Glutamatergic neuron (in vitro differentiated cells): ENCODE measurements around the gene PRSS22. TPM values are rescaled to one million over a fixed set of nuclear protein-coding genes. Genes with fewer than 3 reads are reported as not detected.

ENCODE experiments used
- DNase-seq: peaks from one replicate; pipeline ENCODE4 v3.0.0; 2022
- H3K27ac Mint-ChIP-seq: one replicate; pipeline ENCODE4 v1.8.0; 2020; ENCODE audit warnings: mild to moderate bottlenecking, mixed read lengths, inconsistent platforms; ENCODE audit not compliant: unreplicated experiment
- H3K27me3 Mint-ChIP-seq: one replicate; pipeline ENCODE4 v1.8.0; 2020; ENCODE audit warnings: mild to moderate bottlenecking, moderate library complexity, mixed read lengths, inconsistent platforms; ENCODE audit not compliant: unreplicated experiment
- H3K36me3 Mint-ChIP-seq: one replicate; pipeline ENCODE4 v1.8.0; 2020; ENCODE audit warnings: mild to moderate bottlenecking, mixed read lengths, inconsistent platforms; ENCODE audit not compliant: unreplicated experiment
- H3K4me1 Mint-ChIP-seq: one replicate; pipeline ENCODE4 v1.8.0; 2020; ENCODE audit warnings: mild to moderate bottlenecking, low read depth, mixed read lengths, inconsistent platforms; ENCODE audit not compliant: unreplicated experiment
- H3K4me3 Mint-ChIP-seq: one replicate; pipeline ENCODE4 v1.8.0; 2020; ENCODE audit warnings: mild to moderate bottlenecking, mixed read lengths, inconsistent platforms; ENCODE audit not compliant: unreplicated experiment
- H3K9me3 Mint-ChIP-seq: one replicate; pipeline ENCODE4 v1.8.0; 2020; ENCODE audit warnings: mild to moderate bottlenecking, moderate library complexity, mixed read lengths, inconsistent platforms; ENCODE audit not compliant: unreplicated experiment
- CTCF ChIP-seq: fragments of 200-600 bp; sonication (generic); IDR thresholded peaks from one replicate; pipeline ENCODE4 v1.5.0; 2021; ENCODE audit not compliant: partially characterized antibody, unreplicated experiment
- total RNA-seq: library from RNA; stranded (reverse); fragmentation: NEBNext Ultra II Directional; extraction: Animal tissue kit (Norgen Biotek cat#: 25700); gene quantifications from one replicate; pipeline ENCODE4 v1.2.1, GENCODE V29; 2021; ENCODE audit not compliant: unreplicated experiment

The PRSS22 gene
- total RNA-seq, 1 donor from 2014 or later = not detected

GRCh38 chr16:2809149-2809760 is 48.7 kb downstream of the PRSS22 start:
- Mint-ChIP-seq H3K9me3 (peaks cover 11% of the 10 kb centered on the region), H3K36me3 (peaks cover 12% of the 10 kb centered on the region), H3K27me3 (peaks cover 5% of the 10 kb centered on the region), H3K27ac (no peak overlapping the region), H3K4me3 (no peak overlapping the region), H3K4me1 (no peaks in the 10 kb centered on the region)
- no peak for DNase-seq
- no peak for TF ChIP-seq CTCF

GRCh38 chr16:2808181-2808580 is 49.8 kb downstream of the PRSS22 start:
- Mint-ChIP-seq H3K36me3 (peaks cover 14% of the 10 kb centered on the region), H3K27me3 (peaks cover 6% of the 10 kb centered on the region), H3K9me3 (peaks cover 11% of the 10 kb centered on the region), H3K4me3 (no peak overlapping the region), H3K4me1 (no peaks in the 10 kb centered on the region), H3K27ac (no peak overlapping the region)
- DNase-seq = no peak
- TF ChIP-seq CTCF = no peak

- TF ChIP-seq CTCF = no peak
These were observed 51.7 kb downstream of the PRSS22 start for GRCh38 chr16:2806286-2806685.

GRCh38 chr16:2804728-2805127 is 53.2 kb downstream of the PRSS22 start:
- Mint-ChIP-seq H3K9me3 (peaks cover 12% of the 10 kb centered on the region), H3K4me3 (no peak overlapping the region), H3K36me3 (peaks cover 17% of the 10 kb centered on the region), H3K27me3 (peaks cover 3% of the 10 kb centered on the region), H3K27ac (no peak overlapping the region), H3K4me1 (no peaks in the 10 kb centered on the region)
- no peak for DNase-seq
- no peak for TF ChIP-seq CTCF

More at GRCh38 chr16:2806286-2806685, 51.7 kb downstream of the PRSS22 start:
- DNase-seq = no peak
- H3K27ac Mint-ChIP-seq = no peak overlapping the region
- H3K4me1 Mint-ChIP-seq = no peaks in the 10 kb centered on the region
- H3K4me3 Mint-ChIP-seq = no peak overlapping the region
- peaks cover 13% of the 10 kb centered on the region for H3K9me3 Mint-ChIP-seq
- H3K27me3 Mint-ChIP-seq = peaks cover 3% of the 10 kb centered on the region
- peaks cover 17% of the 10 kb centered on the region for H3K36me3 Mint-ChIP-seq

GRCh38 chr16:2803545-2804195 is 54.3 kb downstream of the PRSS22 start:
- H3K9me3 Mint-ChIP-seq = peaks cover 8% of the 10 kb centered on the region
- no peak overlapping the region for H3K27ac Mint-ChIP-seq
- H3K4me1 Mint-ChIP-seq = no peaks in the 10 kb centered on the region
- no peak for TF ChIP-seq CTCF
- H3K4me3 Mint-ChIP-seq = no peak overlapping the region
- peaks cover 12% of the 10 kb centered on the region for H3K36me3 Mint-ChIP-seq
- peaks cover 5% of the 10 kb centered on the region for H3K27me3 Mint-ChIP-seq
- no peak for DNase-seq
